Gastrocnemius medialis (tissue), 4 donors: Measurements from ENCODE around the gene PRR36. TPM values are rescaled to one million over a fixed set of nuclear protein-coding genes. Genes with fewer than 3 reads are reported as not detected.

ENCODE experiments used
- ATAC-seq, 2 donors: fragments of 150-250 bp; one replicate each; pipeline ENCODE4 v1.9.1; 2016
- DNase-seq, 2 donors: peaks; one replicate each; pipeline ENCODE4 v3.0.0-alpha.2; 2019
- H3K27ac ChIP-seq, 4 donors: fragments of 200-600 bp; sonication (generic); 1 replicate in 1 of 4; 2 replicates in 3 of 4; pipeline ENCODE4 v1.5.1; 2016 to 2018; ENCODE audit warnings: mild to moderate bottlenecking in 2 of 4, moderate library complexity in 1 of 4
- H3K27me3 ChIP-seq, 3 donors: fragments of 200-600 bp; sonication (generic) in 2 of 3; 1 replicate in 1 of 3; 2 replicates in 2 of 3; pipeline versions ENCODE4 v1.5.1 to v1.6.0; 2016 to 2019; ENCODE audit warnings: mild to moderate bottlenecking in 1 of 3, moderate library complexity in 1 of 3
- H3K36me3 ChIP-seq, 2 donors: fragments of 200-600 bp; sonication (generic) in 1 of 2; one replicate each; pipeline ENCODE4 v1.5.1; 2017 to 2018
- H3K4me1 ChIP-seq, 2 donors: fragments of 200-600 bp; sonication (generic) in 1 of 2; one replicate each; pipeline ENCODE4 v1.5.1; 2016 to 2017; ENCODE audit warnings: mild to moderate bottlenecking in 2 of 2
- H3K4me3 ChIP-seq, 4 donors: fragments of 200-600 bp; sonication (generic) in 3 of 4; 1 replicate in 1 of 4; 2 replicates in 3 of 4; pipeline ENCODE4 v1.5.1; 2016 to 2019; ENCODE audit warnings: mild to moderate bottlenecking in 2 of 4
- H3K9me3 ChIP-seq, 3 donors: fragments of 200-600 bp; sonication (generic) in 2 of 3; 1 replicate in 1 of 3; 2 replicates in 2 of 3; pipeline ENCODE4 v1.5.1; 2016 to 2019
- POLR2A ChIP-seq, 2 donors: fragments of 450-650 bp; IDR thresholded peaks; one replicate each; pipeline ENCODE4 v1.6.1; 2017; ENCODE audit warnings: antibody characterized with exemption in 2 of 2, mild to moderate bottlenecking in 2 of 2, moderate library complexity in 2 of 2
- in situ Hi-C, 4 donors: fragments of 200-750 bp; cut with MboI; loops; one replicate each; pipeline versions ENCODE4 v1.15.0 to v1.8.0; 2017; ENCODE audit warnings: low sequenced_read_pairs in 4 of 4
- intact Hi-C: fragments of 100-400 bp; cut with DNase I; formaldehyde crosslinking; loops from one replicate; pipeline ENCODE4 v1.15.1; 2023; ENCODE audit warnings: low total_unique reads
- total RNA-seq, 4 donors: library from RNA; depleted of rRNA; stranded (reverse); fragments of >200 nt; gene quantifications; one replicate each; pipeline versions ENCODE4 v1.1.0 to v1.2.3, GENCODE V29; 2016
- TF ChIP-seq, protein P1 (sequence below), 5 experiments: fragments of 450-650 bp in 3 of 5; fragments of 200-600 bp in 2 of 5; sonication (generic) in 2 of 5; IDR thresholded peaks in 4 of 5; conservative IDR thresholded peaks in 1 of 5; 1 replicate in 4 of 5; 2 replicates in 1 of 5; pipeline ENCODE4 v1.5.1; 2016 to 2019; ENCODE audit warnings: antibody characterized with exemption in 5 of 5, mild to moderate bottlenecking in 3 of 5, moderate library complexity in 3 of 5

Gene PRR36
- total RNA-seq, 4 donors from 2014 or later: not detected

DNA sequence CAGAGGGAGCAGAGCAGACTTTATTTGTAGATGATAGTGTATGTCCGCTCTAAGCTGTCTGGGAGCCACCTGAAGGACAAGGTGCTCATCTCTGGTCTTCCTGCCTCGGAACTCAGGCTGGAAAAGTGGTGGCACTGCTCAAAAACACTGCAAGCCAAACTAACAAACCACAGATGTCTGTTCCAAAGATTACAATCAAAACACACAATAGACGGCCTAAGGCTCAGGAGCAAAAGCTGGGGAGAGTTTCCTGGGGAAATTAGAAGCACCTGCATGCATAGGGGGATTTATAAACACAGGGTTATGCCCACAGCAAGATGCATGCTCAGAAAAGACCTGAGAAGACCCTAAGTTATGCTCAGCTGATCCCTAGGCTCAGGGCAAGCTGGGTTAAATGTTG is 53.6 kb downstream of the PRR36 start:
- TF ChIP-seq POLR2A (IDR thresholded peaks at IDR 0.05): no peak
- TF ChIP-seq, protein P1, sequence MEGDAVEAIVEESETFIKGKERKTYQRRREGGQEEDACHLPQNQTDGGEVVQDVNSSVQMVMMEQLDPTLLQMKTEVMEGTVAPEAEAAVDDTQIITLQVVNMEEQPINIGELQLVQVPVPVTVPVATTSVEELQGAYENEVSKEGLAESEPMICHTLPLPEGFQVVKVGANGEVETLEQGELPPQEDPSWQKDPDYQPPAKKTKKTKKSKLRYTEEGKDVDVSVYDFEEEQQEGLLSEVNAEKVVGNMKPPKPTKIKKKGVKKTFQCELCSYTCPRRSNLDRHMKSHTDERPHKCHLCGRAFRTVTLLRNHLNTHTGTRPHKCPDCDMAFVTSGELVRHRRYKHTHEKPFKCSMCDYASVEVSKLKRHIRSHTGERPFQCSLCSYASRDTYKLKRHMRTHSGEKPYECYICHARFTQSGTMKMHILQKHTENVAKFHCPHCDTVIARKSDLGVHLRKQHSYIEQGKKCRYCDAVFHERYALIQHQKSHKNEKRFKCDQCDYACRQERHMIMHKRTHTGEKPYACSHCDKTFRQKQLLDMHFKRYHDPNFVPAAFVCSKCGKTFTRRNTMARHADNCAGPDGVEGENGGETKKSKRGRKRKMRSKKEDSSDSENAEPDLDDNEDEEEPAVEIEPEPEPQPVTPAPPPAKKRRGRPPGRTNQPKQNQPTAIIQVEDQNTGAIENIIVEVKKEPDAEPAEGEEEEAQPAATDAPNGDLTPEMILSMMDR (IDR thresholded peaks at IDR 0.05 in 4 of 5, conservative IDR thresholded peaks at IDR 0.05 in 1 of 5): no peak
- H3K4me3 ChIP-seq: no peak overlapping the region
- DNase-seq (no peak), ATAC-seq (no peak)
- H3K4me1 ChIP-seq: no peaks in the 10 kb centered on the region
- in situ Hi-C loops (loop anchor here in 2 of 4 donors (25.0 kb wide), 2 partner anchors 458 to 733 kb away; no protein-coding TSS in a partner anchor), intact Hi-C loops (no loop called here)
- H3K27me3 ChIP-seq: peaks cover 8 to 20% (median 19%) of the 10 kb centered on the region in 3 donors
- no peaks in the 10 kb centered on the region for H3K9me3 ChIP-seq
- no peak overlapping the region for H3K27ac ChIP-seq
- no peaks in the 10 kb centered on the region for H3K36me3 ChIP-seq

DNA sequence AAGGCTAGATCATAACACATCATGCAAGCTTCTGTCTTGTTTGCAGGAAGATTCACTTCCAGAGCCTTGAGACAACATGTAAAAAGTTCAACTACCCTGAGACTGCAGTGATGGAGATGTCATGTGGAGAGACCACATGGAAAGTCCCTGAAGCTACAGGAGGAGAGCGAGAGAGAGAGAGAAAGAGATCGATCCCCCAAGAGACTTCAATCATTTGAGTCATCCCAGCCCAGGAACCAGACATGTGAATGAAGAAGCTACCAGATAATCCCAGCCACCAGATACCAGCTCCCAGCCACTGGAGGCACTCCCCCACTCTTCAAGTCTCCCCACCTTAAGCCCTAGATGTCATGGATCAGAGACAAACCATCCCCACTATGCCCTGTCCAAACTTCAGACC is 54.9 kb downstream of the PRR36 start:
- TF ChIP-seq, protein P1 (IDR thresholded peaks at IDR 0.05 in 4 of 5, conservative IDR thresholded peaks at IDR 0.05 in 1 of 5): no peak
- TF ChIP-seq POLR2A (IDR thresholded peaks at IDR 0.05): no peak
- no peaks in the 10 kb centered on the region for H3K4me1 ChIP-seq
- peaks cover 8 to 13% (median 12%) of the 10 kb centered on the region in 3 donors for H3K27me3 ChIP-seq
- ATAC-seq (no peak), DNase-seq (no peak)
- H3K36me3 ChIP-seq: no peaks in the 10 kb centered on the region
- H3K27ac ChIP-seq: no peak overlapping the region
- in situ Hi-C loops: loop anchor here in 2 of 4 donors (25.0 kb wide), 2 partner anchors 457 to 732 kb away; no protein-coding TSS in a partner anchor
- H3K9me3 ChIP-seq: no peaks in the 10 kb centered on the region
- H3K4me3 ChIP-seq: no peak overlapping the region
- intact Hi-C loops: no loop called here

DNA sequence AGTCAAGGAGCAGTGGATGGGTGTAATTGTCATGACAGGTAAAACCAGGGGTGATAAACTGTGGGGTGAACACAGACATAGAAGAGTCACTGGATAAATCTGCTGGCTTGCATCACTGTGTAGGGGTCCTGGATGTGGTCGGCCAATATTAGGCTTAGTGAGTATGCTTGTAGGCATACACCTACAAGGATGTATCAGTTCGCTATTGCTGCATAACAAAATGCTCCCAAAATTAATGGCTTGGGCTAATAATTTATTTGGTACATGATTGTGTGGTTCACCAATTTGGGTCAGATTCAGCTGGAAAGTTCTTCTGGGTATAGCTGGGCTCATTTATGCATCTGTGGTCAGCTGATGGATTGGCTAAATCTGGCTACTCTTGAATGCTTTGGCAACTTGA is 55.4 kb downstream of the PRR36 start:
- intact Hi-C loops: no loop called here
- Histone ChIP-seq H3K27ac (no peak overlapping the region), H3K4me1 (no peaks in the 10 kb centered on the region), H3K36me3 (no peaks in the 10 kb centered on the region), H3K9me3 (no peaks in the 10 kb centered on the region), H3K27me3 (peaks cover 8 to 12% (median 9%) of the 10 kb centered on the region in 3 donors), H3K4me3 (no peak overlapping the region)
- in situ Hi-C loops: loop anchor here in 2 of 4 donors (25.0 kb wide), 2 partner anchors 457 to 732 kb away; no protein-coding TSS in a partner anchor
- ATAC-seq: no peak
- no peak for DNase-seq
- TF ChIP-seq POLR2A (IDR thresholded peaks at IDR 0.05): no peak
- TF ChIP-seq, protein P1 (IDR thresholded peaks at IDR 0.05 in 4 of 5, conservative IDR thresholded peaks at IDR 0.05 in 1 of 5): no peak

Other genes with a start within 250 kb of the PRR36 start
- 10 to 100 TPM; 29.6 to 51.2 (median 31.1) TPM for gene XAB2, start 244.8 kb downstream of the PRR36 start, total RNA-seq
- 10 to 100 TPM in 3 of 4 donors, 1 to 10 TPM in 1; 9.5 to 15.1 (median 12.9) TPM for gene PET100, start 244.6 kb downstream of the PRR36 start, total RNA-seq
- not detected for gene PCP2, start 240.7 kb downstream of the PRR36 start, total RNA-seq
- 1 to 10 TPM in 3 of 4 donors, under 1 TPM in 1; 0.87 to 3.7 (median 2.8) TPM for gene STXBP2, start 237.3 kb downstream of the PRR36 start, total RNA-seq
- gene RETN, start 205.3 kb downstream of the PRR36 start, total RNA-seq: 1 to 10 TPM in 1 of 4 donors, not detected in 3; 1.2 TPM
- 1 to 10 TPM in 1 of 4 donors, under 1 TPM in 1, not detected in 2; 0.16 to 1.2 TPM for gene MCEMP1, start 197.3 kb downstream of the PRR36 start, total RNA-seq
- 100 to 1,000 TPM; 109 to 146 (median 126) TPM for gene TRAPPC5, start 193.6 kb downstream of the PRR36 start, total RNA-seq
- gene FCER2, start 172.3 kb downstream of the PRR36 start, total RNA-seq: not detected
- under 1 TPM in 1 of 4 donors, not detected in 3; 0.86 TPM for gene CLEC4G, start 142.3 kb downstream of the PRR36 start, total RNA-seq
- 1 to 10 TPM in 3 of 4 donors, under 1 TPM in 1; 0.56 to 1.3 (median 1.0) TPM for gene CD209, start 126.9 kb downstream of the PRR36 start, total RNA-seq
- not detected for gene CLEC4M, start 111.1 kb downstream of the PRR36 start, total RNA-seq
- gene EVI5L, start 44.2 kb downstream of the PRR36 start, total RNA-seq: 10 to 100 TPM; 17.5 to 24.6 (median 20.4) TPM
- 1 to 10 TPM in 1 of 4 donors, not detected in 3; 2.1 TPM for gene LRRC8E, start 14.1 kb upstream of the PRR36 start, total RNA-seq
- gene MAP2K7, start 29.5 kb upstream of the PRR36 start, total RNA-seq: 10 to 100 TPM; 17.7 to 41.7 (median 32.9) TPM
- 1 to 10 TPM in 2 of 4 donors, under 1 TPM in 1, not detected in 1; 0.62 to 2.6 (median 1.5) TPM for gene TGFBR3L, start 40.4 kb upstream of the PRR36 start, total RNA-seq
- 10 to 100 TPM in 1 of 4 donors, 1 to 10 TPM in 3; 4.6 to 10.9 (median 7.1) TPM for gene SNAPC2, start 45.9 kb upstream of the PRR36 start, total RNA-seq
- gene CTXN1, start 51.7 kb upstream of the PRR36 start, total RNA-seq: not detected
- 100 to 1,000 TPM in 1 of 4 donors, 10 to 100 TPM in 3; 53.9 to 168 (median 94.1) TPM for gene TIMM44, start 69.3 kb upstream of the PRR36 start, total RNA-seq
- gene ELAVL1, start 131.3 kb upstream of the PRR36 start, total RNA-seq: 10 to 100 TPM; 18.2 to 40.5 (median 28.9) TPM
- gene CCL25, start 178.4 kb upstream of the PRR36 start, total RNA-seq: not detected